ENCODE measurements around the gene ABI3BP.
"Not testable (repeated sequence)": the region's sequence is repeated elsewhere in the genome, so short reads cannot be mapped to it uniquely, and the experiment has no call there.

Gene ABI3BP

GRCh38 chr3:100946096-100946495 is 47.1 kb downstream of the ABI3BP start:
- DNase-seq (ENCODE audit: low read depth) = not testable (repeated sequence)

- no peak for DNase-seq (ENCODE audit: low read depth)
Measured at GRCh38 chr3:100941451-100941850, 51.8 kb downstream of the ABI3BP start.

- no peak for DNase-seq (ENCODE audit: low read depth)
Measured at GRCh38 chr3:100941041-100941440, 52.2 kb downstream of the ABI3BP start.

GRCh38 chr3:100936931-100937330 is 56.3 kb downstream of the ABI3BP start:
- no peak for DNase-seq (ENCODE audit: low read depth)

GRCh38 chr3:100932491-100932890 is 60.7 kb downstream of the ABI3BP start:
- no peak for DNase-seq (ENCODE audit: low read depth)

DNA sequence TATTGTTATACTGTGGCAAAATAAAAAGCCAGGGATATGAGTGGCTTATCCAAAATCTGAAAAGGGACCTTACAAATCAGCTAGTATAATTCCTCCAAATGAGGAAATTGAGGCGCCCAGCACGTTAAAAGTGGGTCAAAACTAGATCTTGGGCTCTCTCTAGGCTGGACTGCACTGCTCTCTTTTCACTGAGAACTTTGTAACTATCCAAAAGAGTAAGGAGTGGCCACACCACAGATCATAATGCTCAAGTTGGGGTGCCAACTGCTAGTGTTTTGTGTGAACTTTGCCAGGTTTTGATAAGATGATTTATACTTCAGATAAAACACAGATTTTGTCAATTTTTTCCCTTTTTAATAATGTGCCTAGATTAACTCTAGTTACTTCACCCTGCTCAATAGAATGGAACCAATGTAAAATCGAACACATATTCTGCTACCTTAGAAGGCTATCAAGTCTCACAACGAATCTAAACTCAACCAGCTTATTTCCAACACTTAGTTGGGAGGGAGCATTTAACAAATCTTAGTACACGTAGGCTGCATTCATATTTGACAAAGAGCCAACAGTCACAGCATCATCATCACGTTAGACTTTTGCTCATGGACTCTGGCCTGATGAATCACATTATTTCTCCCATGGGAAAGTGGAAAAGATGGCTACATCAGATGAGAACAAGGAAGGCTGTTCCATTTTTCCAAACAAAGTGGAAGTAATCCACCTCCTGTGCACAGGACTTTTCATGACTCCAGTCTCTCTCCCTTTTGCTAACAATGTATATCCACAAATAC is 64.4 kb downstream of the ABI3BP start:
- DNase-seq (ENCODE audit: low read depth) = no peak

- DNase-seq (ENCODE audit: low read depth) = no peak
Measured at GRCh38 chr3:100927775-100928174, 65.4 kb downstream of the ABI3BP start.

DNA sequence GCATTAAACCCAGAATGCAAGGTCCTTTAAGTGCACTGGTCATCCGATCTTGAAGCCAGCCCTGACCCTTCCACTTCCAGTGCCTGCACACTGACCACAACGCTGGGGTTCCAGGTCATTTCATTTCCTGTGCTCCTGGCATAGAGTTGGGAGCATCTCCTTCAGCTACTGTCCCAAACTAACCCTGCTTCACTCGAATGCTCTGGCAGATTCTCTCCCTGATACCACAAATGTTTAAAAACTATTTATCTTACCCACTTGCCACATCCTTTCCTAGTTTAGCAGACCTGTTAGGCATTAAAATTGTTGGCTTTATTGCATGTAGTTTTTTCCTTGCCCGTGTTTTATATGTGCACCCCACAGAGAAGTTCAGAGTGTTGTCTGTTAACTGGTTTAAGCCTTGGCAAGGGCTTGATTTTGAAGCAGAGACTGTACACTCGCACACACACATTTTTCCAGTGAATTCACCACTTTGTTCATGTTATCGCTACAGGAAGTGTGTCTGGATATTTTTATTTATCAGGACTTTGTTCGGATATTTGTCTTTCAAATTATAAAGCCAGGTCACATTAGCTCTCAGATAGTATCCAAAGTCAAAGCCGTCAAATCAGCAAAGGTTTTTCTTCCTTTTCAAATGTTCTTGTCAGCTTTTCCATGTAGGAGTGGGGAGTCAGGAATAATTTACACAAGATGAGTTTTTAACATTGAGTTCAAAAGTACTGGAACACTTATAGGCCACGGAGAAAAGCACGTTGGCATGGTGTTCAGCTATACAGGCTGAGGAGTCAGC is 77.3 kb downstream of the ABI3BP start:
- DNase-seq (ENCODE audit: low read depth) = no peak

DNA sequence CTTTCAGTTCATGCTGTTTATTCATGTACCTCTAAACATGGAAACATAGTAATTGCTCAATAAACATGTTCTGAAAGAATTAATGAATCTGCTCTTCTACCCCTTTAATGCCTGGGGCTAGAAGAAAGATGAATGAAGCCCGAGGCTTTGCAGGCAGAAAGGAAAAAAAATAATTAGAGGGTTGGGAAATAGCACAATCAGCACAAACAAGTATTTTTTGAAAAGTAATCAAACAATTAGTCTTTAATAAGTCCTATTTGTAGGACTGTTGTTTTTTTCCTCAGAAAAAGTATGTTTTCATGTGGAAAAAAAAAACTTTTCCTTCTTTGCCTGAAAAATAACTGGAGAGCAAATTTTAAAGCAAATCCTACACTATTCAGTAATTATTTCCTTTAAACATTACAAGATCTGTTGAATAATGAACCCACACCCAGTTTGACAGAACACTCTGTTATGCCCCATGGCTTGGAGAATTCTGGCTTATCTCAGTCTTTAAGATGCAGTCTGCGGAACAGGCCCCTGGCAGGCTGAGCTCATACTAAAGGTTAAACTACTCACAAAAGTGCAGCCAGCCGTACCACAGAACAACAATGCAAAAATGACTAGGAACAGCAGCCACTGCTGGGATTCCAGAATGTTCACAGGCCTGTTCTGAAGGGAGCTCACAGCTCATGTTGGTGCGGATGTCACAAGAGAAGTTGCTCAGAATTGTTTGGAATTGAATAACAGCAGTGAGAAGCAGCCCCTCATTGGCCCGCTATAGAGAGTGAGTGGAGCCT is 79.2 kb downstream of the ABI3BP start:
- no peak for DNase-seq (ENCODE audit: low read depth)

DNA sequence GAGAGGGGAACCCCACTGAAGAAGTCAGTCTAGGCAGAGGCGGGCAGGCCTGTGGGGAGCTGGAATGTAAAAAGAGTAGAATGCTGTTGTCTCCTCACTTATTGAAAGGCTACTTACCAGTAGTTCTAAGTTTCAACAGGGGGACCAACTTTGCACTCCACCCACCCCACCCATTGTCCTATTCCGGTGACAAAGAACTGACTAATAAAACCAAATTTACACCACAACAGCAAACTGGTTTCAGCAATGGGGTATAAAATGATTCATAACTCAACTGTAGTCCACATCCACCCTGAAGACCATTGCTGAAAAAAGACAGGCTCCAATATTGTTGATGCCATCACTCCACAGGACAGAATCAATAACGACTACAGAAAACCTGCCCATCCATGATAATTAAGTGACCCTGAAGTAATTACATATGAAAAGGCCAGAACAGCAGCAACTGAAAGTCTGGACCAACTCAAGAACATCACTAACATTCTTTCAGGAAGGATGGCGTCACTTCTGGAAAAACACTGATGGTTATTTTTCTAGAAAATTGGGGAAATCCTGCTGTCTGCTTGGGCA is 80.2 kb downstream of the ABI3BP start:
- DNase-seq (ENCODE audit: low read depth) = no peak

- no peak for DNase-seq (ENCODE audit: low read depth)
Measured at GRCh38 chr3:100912571-100912970, 80.7 kb downstream of the ABI3BP start.

- no peak for DNase-seq (ENCODE audit: low read depth)
Measured at GRCh38 chr3:100911956-100912355, 81.3 kb downstream of the ABI3BP start.

GRCh38 chr3:100910986-100911385 is 82.2 kb downstream of the ABI3BP start:
- no peak for DNase-seq (ENCODE audit: low read depth)

DNA sequence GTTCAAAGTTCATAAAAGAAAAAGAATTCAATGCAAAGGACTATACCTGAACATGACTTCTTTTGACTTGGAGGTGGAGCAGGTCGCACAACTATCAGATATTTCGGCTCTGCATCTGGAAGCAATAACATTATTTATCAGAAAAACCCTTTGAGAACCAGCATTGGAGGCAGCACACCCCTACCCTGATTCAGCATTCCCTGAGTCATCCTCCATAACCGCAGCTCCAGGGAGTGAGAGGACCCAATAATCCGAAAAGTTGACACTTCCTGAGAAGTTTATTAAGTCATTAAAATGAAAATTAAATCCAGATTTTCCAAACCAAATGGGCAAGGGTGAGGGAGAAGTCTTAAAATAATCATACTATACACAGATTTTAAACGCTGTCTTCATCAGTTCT is 90.6 kb downstream of the ABI3BP start:
- DNase-seq (ENCODE audit: low read depth) = no peak

GRCh38 chr3:100900671-100901335 is 92.4 kb downstream of the ABI3BP start:
- DNase-seq (ENCODE audit: low read depth) = no peak

GRCh38 chr3:100899440-100900091 is 93.7 kb downstream of the ABI3BP start:
- DNase-seq (ENCODE audit: low read depth) = no peak

GRCh38 chr3:100898681-100899080 is 94.5 kb downstream of the ABI3BP start:
- no peak for DNase-seq (ENCODE audit: low read depth)

- DNase-seq (ENCODE audit: low read depth) = no peak
Measured at GRCh38 chr3:100896994-100897393, 96.2 kb downstream of the ABI3BP start.

DNA sequence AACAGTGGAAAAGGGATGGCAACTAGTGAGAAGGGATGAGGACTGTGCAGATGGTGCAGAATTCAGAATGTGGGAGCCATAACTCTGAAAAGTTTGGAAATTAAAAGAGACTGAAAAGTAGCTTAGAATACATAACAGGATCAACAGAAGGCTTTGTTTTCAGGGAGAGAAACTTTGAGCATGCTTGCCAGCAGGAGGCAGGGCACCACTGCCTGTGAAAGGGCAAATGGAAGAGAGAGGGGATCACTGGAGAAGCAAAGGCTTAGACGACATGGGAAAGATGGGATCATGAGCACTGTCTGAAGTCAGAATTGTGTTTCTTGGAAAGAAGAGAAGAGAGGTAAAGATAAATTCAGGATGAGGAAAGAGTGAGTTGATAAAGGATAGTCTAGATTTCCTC is 99.6 kb downstream of the ABI3BP start:
- no peak for DNase-seq (ENCODE audit: low read depth)

DNA sequence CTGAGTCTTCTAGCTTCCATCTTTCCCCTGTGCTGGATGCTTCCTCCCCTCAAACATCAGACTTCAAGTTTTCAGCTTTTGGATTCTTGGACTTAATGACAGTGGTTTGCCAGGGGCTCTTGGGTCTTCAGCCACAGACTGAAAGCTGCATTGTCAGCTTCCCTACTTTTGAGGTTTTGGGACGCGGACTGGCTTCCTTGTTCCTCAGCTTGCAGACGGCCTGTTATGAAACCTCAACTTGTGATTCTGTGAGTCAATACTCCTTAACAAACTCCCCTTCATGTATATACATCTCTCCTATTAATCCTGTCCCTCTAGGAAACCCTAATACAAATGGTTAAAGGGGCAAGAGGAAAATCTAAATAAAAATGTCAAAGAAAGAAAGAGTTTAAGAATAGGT is 100.1 kb downstream of the ABI3BP start:
- no peak for DNase-seq (ENCODE audit: low read depth)

DNA sequence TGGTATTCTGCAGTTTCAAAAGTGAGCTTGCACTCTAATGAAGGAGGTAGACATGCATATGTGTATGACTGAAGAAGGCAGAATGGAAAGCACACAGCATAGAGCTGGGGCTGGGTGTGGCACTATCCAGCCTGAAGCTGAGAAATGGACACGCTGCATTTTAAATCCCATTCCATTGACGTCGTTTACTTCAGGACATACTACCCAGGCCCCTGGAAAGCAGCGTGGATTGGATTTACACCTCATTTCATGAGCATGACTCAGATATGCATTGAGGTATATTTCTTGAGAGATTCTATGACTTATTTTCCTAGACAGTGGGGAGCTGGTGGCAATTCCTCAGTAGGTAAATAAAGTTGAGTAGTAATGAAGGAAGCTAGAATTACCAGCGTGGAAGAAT is 101.4 kb downstream of the ABI3BP start:
- no peak for DNase-seq (ENCODE audit: low read depth)

Measured in T-helper 22 cell (primary cell).